ENCODE data around the gene TSPAN3. TPM values are rescaled to one million over a fixed set of nuclear protein-coding genes. Genes with fewer than 3 reads are reported as not detected.

TSPAN3 gene
- total RNA-seq, 3 donors from 2014 or later = 148 to 398 (median 292) TPM

GRCh38 chr15:77024273-77025082 is 46.4 kb downstream of the TSPAN3 start:
- H3K27me3 ChIP-seq = no peaks in the 10 kb centered on the region
- H3K9me3 ChIP-seq = no peaks in the 10 kb centered on the region
- intact Hi-C loops (cut with DNase I; ENCODE audit: low total_unique reads) = no loop called here
- H3K36me3 ChIP-seq = no peaks in the 10 kb centered on the region
- no peak overlapping the region for H3K4me3 ChIP-seq
- TF ChIP-seq CTCF (IDR thresholded peaks at IDR 0.05) (peak; percentile 62 to 89 (median 87)), POLR2AphosphoS5 (IDR thresholded peaks at IDR 0.05) (no peak), POLR2A (IDR thresholded peaks at IDR 0.05) (no peak)
- peak; percentile 33 to 64 for DNase-seq (ENCODE audit: low spot score in 2 of 2)
- H3K4me1 ChIP-seq = no peaks in the 10 kb centered on the region
- no peak overlapping the region for H3K27ac ChIP-seq

- no peaks in the 10 kb centered on the region for H3K27me3 ChIP-seq
- peak in 1 of 2 donors; percentile 40 for DNase-seq (ENCODE audit: low spot score in 2 of 2)
- H3K27ac ChIP-seq = no peak overlapping the region
- no peak overlapping the region for H3K4me3 ChIP-seq
- no peaks in the 10 kb centered on the region for H3K9me3 ChIP-seq
- intact Hi-C loops (cut with DNase I; ENCODE audit: low total_unique reads) = no loop called here
- no peaks in the 10 kb centered on the region for H3K36me3 ChIP-seq
- no peaks in the 10 kb centered on the region for H3K4me1 ChIP-seq
- no peak for TF ChIP-seq POLR2A (IDR thresholded peaks at IDR 0.05)
- TF ChIP-seq CTCF (IDR thresholded peaks at IDR 0.05) = no peak
- no peak for TF ChIP-seq POLR2AphosphoS5 (IDR thresholded peaks at IDR 0.05)
Measured at GRCh38 chr15:77023576-77024272, 47.2 kb downstream of the TSPAN3 start.

- H3K9me3 ChIP-seq = no peaks in the 10 kb centered on the region
- H3K27me3 ChIP-seq = no peaks in the 10 kb centered on the region
- TF ChIP-seq CTCF (IDR thresholded peaks at IDR 0.05) (no peak), POLR2A (IDR thresholded peaks at IDR 0.05) (no peak), POLR2AphosphoS5 (IDR thresholded peaks at IDR 0.05) (no peak)
- intact Hi-C loops (cut with DNase I; ENCODE audit: low total_unique reads) = no loop called here
- no peak overlapping the region for H3K4me3 ChIP-seq
- no peaks in the 10 kb centered on the region for H3K4me1 ChIP-seq
- peak in 1 of 2 donors; percentile 35 for DNase-seq (ENCODE audit: low spot score in 2 of 2)
- H3K36me3 ChIP-seq = no peaks in the 10 kb centered on the region
- no peak overlapping the region for H3K27ac ChIP-seq
Measured at GRCh38 chr15:77022646-77023575, 48.0 kb downstream of the TSPAN3 start.

GRCh38 chr15:77021803-77022381 is 49.0 kb downstream of the TSPAN3 start:
- Histone ChIP-seq H3K36me3 (no peaks in the 10 kb centered on the region), H3K9me3 (no peaks in the 10 kb centered on the region), H3K27me3 (no peaks in the 10 kb centered on the region), H3K4me3 (no peak overlapping the region), H3K27ac (no peak overlapping the region), H3K4me1 (no peaks in the 10 kb centered on the region)
- intact Hi-C loops (cut with DNase I; ENCODE audit: low total_unique reads) = no loop called here
- TF ChIP-seq POLR2A (IDR thresholded peaks at IDR 0.05) = no peak
- no peak for TF ChIP-seq CTCF (IDR thresholded peaks at IDR 0.05)
- no peak for TF ChIP-seq POLR2AphosphoS5 (IDR thresholded peaks at IDR 0.05)
- no peak for DNase-seq (ENCODE audit: low spot score in 2 of 2)

Measured in breast epithelium (tissue), 4 donors.